ENCODE measurements around the gene FBXO42. TPM values are rescaled to one million over a fixed set of nuclear protein-coding genes. Genes with fewer than 3 reads are reported as not detected.

The FBXO42 gene
- total and polyA plus RNA-seq, 2 experiments from 2014 or later, result 6.0 to 20.7 TPM

DNA sequence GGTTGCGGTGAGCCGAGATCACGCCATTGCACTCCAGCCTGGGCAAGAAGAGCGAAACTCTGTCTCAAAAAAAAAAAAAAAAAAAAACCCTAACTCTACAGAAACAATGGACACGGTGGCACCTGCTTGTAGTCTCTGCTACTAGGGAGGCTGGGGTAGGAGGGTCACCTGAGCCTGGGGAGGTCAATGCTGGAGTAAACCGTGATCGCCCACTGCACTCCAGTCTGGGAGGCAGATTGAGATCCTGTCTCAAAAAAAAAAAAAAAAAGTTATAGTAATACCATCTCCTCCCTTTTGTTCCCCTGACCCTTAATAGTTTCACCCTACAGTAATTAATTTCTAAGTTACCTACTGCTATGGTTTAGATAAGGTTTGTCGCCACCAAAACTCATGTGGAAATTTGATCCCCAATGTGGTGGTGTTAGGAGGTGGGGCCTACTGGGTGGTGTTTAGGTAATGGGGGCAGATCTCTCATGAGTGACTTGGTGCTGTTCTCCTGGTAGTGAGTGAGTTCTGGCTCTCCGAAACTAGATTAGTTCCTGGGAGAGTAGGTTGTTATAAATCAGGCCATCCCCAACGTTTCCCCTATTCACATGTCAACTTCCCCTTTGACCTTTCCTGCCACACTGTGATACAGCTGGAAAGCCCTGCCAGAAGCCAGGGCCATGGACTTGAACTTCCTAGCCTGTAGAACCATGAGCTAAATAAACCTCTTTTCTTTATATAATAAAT lies 9.8 kb downstream of the FBXO42 start (continued):
- TF ChIP-seq, protein P1, sequence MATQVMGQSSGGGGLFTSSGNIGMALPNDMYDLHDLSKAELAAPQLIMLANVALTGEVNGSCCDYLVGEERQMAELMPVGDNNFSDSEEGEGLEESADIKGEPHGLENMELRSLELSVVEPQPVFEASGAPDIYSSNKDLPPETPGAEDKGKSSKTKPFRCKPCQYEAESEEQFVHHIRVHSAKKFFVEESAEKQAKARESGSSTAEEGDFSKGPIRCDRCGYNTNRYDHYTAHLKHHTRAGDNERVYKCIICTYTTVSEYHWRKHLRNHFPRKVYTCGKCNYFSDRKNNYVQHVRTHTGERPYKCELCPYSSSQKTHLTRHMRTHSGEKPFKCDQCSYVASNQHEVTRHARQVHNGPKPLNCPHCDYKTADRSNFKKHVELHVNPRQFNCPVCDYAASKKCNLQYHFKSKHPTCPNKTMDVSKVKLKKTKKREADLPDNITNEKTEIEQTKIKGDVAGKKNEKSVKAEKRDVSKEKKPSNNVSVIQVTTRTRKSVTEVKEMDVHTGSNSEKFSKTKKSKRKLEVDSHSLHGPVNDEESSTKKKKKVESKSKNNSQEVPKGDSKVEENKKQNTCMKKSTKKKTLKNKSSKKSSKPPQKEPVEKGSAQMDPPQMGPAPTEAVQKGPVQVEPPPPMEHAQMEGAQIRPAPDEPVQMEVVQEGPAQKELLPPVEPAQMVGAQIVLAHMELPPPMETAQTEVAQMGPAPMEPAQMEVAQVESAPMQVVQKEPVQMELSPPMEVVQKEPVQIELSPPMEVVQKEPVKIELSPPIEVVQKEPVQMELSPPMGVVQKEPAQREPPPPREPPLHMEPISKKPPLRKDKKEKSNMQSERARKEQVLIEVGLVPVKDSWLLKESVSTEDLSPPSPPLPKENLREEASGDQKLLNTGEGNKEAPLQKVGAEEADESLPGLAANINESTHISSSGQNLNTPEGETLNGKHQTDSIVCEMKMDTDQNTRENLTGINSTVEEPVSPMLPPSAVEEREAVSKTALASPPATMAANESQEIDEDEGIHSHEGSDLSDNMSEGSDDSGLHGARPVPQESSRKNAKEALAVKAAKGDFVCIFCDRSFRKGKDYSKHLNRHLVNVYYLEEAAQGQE (IDR thresholded peaks at IDR 0.05; ENCODE audit: unreplicated experiment), result no peak
- TF ChIP-seq ZNF331 (CRISPR knock-in tag; IDR thresholded peaks at IDR 0.05; ENCODE audit: low read depth) (no peak), JUNB (IDR thresholded peaks at IDR 0.05; ENCODE audit: unreplicated experiment) (no peak)
- TF ChIP-seq, protein P2, sequence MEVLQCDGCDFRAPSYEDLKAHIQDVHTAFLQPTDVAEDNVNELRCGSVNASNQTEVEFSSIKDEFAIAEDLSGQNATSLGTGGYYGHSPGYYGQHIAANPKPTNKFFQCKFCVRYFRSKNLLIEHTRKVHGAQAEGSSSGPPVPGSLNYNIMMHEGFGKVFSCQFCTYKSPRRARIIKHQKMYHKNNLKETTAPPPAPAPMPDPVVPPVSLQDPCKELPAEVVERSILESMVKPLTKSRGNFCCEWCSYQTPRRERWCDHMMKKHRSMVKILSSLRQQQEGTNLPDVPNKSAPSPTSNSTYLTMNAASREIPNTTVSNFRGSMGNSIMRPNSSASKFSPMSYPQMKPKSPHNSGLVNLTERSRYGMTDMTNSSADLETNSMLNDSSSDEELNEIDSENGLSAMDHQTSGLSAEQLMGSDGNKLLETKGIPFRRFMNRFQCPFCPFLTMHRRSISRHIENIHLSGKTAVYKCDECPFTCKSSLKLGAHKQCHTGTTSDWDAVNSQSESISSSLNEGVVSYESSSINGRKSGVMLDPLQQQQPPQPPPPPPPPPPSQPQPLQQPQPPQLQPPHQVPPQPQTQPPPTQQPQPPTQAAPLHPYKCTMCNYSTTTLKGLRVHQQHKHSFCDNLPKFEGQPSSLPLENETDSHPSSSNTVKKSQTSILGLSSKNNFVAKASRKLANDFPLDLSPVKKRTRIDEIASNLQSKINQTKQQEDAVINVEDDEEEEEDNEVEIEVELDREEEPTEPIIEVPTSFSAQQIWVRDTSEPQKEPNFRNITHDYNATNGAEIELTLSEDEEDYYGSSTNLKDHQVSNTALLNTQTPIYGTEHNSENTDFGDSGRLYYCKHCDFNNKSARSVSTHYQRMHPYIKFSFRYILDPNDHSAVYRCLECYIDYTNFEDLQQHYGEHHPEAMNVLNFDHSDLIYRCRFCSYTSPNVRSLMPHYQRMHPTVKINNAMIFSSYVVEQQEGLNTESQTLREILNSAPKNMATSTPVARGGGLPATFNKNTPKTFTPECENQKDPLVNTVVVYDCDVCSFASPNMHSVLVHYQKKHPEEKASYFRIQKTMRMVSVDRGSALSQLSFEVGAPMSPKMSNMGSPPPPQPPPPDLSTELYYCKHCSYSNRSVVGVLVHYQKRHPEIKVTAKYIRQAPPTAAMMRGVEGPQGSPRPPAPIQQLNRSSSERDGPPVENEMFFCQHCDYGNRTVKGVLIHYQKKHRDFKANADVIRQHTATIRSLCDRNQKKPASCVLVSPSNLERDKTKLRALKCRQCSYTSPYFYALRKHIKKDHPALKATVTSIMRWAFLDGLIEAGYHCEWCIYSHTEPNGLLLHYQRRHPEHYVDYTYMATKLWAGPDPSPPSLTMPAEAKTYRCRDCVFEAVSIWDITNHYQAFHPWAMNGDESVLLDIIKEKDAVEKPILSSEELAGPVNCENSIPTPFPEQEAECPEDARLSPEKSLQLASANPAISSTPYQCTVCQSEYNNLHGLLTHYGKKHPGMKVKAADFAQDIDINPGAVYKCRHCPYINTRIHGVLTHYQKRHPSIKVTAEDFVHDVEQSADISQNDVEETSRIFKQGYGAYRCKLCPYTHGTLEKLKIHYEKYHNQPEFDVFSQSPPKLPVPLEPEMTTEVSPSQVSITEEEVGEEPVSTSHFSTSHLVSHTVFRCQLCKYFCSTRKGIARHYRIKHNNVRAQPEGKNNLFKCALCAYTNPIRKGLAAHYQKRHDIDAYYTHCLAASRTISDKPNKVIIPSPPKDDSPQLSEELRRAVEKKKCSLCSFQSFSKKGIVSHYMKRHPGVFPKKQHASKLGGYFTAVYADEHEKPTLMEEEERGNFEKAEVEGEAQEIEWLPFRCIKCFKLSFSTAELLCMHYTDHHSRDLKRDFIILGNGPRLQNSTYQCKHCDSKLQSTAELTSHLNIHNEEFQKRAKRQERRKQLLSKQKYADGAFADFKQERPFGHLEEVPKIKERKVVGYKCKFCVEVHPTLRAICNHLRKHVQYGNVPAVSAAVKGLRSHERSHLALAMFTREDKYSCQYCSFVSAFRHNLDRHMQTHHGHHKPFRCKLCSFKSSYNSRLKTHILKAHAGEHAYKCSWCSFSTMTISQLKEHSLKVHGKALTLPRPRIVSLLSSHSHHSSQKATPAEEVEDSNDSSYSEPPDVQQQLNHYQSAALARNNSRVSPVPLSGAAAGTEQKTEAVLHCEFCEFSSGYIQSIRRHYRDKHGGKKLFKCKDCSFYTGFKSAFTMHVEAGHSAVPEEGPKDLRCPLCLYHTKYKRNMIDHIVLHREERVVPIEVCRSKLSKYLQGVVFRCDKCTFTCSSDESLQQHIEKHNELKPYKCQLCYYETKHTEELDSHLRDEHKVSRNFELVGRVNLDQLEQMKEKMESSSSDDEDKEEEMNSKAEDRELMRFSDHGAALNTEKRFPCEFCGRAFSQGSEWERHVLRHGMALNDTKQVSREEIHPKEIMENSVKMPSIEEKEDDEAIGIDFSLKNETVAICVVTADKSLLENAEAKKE (CRISPR knock-in tag; IDR thresholded peaks at IDR 0.05), result no peak

DNA sequence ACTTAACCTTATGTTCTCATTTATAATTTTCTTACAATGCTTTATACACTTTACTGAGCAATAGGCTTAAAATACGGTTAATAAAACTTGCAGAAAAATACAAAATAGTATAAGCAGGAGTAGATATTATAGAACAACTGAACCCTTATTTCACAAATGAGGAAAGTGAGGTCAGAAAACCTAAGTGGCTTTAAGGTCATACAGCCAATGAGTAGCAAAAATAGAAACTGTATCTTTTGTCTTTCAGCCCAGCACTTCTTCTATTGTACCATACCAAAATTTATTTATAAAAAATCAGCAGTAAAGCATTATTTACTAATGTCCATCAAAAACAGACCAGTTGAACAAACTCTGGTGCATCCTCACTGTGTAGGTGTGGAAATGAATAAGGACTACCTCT lies 11.6 kb downstream of the FBXO42 start:
- H3K36me3 ChIP-seq (ENCODE audit: insufficient read depth), result no peaks in the 10 kb centered on the region
- Mint-ChIP-seq H3K27me3 (ENCODE audit: insufficient read depth, low read depth, poor library complexity) (peaks cover 4% of the 10 kb centered on the region), H3K9me3 (no peaks in the 10 kb centered on the region), H3K4me3 (no peak overlapping the region), H3K4me1 (peaks cover 4% of the 10 kb centered on the region; the same call in 2 of the 3 replicates), H3K36me3 (ENCODE audit: low read depth) (no peaks in the 10 kb centered on the region), H3K27ac (no peak overlapping the region)
- H3K9me2 ChIP-seq (ENCODE audit: insufficient read depth), result no peaks in the 10 kb centered on the region
- peaks cover 98% of the 10 kb centered on the region for H3K79me2 ChIP-seq (replicated peaks; ENCODE audit: insufficient read depth)
- no peak for DNase-seq (ENCODE audit: low spot score)
- H3K4me3 ChIP-seq, result no peak overlapping the region
- H3K27ac ChIP-seq (ENCODE audit: low read depth), result no peak overlapping the region
- no peaks in the 10 kb centered on the region for H3K27me3 ChIP-seq (ENCODE audit: insufficient read depth)
- H3F3A ChIP-seq (replicated peaks; ENCODE audit: low read depth), result no peaks in the 10 kb centered on the region
- no peak overlapping the region for H3K4me2 ChIP-seq
- no peak for ATAC-seq
- H2AFZ ChIP-seq, result no peak overlapping the region
- no peaks in the 10 kb centered on the region for H3K4me1 ChIP-seq (ENCODE audit: insufficient read depth)
- peaks cover 21% of the 10 kb centered on the region; the same call in 1 of the 2 replicates for H4K20me1 ChIP-seq (replicated peaks; ENCODE audit: insufficient read depth)
- TF ChIP-seq ZNF114 (CRISPR knock-in tag; IDR thresholded peaks at IDR 0.05), result no peak
- no peak for TF ChIP-seq EZH2phosphoT487 (IDR thresholded peaks at IDR 0.05; ENCODE audit: unreplicated experiment)
- no peak for TF ChIP-seq NANOG (IDR thresholded peaks at IDR 0.05; ENCODE audit: borderline replicate concordance)
- TF ChIP-seq, protein P1 (IDR thresholded peaks at IDR 0.05; ENCODE audit: unreplicated experiment), result no peak
- TF ChIP-seq EZH2 (IDR thresholded peaks at IDR 0.05; ENCODE audit: low read depth, unreplicated experiment), result no peak
- TF ChIP-seq JUNB (IDR thresholded peaks at IDR 0.05; ENCODE audit: unreplicated experiment), result no peak
